HG02571 (cell line): ENCODE measurements around the gene BCAT1.
"Not testable (repeated sequence)": the region's sequence is repeated elsewhere in the genome, so short reads cannot be mapped to it uniquely, and the experiment has no call there.

ENCODE experiments used
- ATAC-seq: cut with Tn5 transposase; IDR thresholded peaks from one replicate; pipeline ENCODE4 v1.9.1; 2021; ENCODE audit warnings: mild to moderate bottlenecking, moderate library complexity; ENCODE audit not compliant: unreplicated experiment

BCAT1 gene

GRCh38 chr12:24901576-24902461 lies 47.1 kb downstream of the BCAT1 start:
- ATAC-seq = no peak

DNA sequence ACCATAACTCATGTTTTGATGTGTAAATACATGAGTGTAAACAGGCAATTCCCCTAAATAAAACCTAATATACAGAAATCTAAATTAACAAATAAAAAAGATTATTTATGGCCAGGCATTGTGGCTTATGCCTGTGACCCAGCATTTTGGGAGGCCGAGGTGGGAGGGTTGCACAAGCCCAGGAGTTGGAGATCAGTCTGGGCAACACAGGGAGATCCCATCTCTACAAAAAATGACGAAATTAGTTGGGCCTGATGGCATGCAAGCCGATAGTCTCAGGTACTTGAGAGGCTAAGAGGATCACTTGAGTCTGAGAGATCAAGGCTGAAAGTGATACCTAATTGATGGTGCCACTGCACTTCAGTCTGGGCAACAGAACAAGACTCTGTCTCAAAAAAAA lies 48.7 kb downstream of the BCAT1 start:
- ATAC-seq = no peak

DNA sequence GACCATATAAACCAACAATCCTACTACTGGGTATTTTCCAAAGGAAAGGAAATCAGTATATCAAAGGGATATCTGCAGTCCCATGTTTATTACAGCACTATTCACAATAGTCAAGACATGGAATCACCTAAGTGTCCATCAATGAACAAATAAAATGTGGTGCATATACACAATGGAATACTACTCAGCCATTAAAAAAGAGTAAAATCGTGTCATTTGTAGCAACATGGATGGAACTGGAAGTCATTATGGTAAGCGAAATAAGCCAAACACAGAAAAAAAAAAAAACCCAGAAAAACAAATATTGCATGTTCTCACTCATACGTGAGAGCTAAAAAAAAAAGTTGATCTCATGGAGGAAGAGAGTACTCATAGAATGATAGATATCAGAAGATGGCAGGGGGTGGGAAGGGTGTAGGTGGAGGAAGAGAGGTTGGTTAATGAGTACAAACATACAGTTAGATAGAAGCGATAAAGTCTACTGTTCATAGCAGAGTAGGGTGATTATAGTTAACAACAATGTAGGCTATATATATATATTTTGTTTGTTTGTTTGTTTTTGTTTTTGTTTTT lies 49.3 kb downstream of the BCAT1 start:
- no peak for ATAC-seq

GRCh38 chr12:24898606-24899005 lies 50.3 kb downstream of the BCAT1 start:
- no peak for ATAC-seq

DNA sequence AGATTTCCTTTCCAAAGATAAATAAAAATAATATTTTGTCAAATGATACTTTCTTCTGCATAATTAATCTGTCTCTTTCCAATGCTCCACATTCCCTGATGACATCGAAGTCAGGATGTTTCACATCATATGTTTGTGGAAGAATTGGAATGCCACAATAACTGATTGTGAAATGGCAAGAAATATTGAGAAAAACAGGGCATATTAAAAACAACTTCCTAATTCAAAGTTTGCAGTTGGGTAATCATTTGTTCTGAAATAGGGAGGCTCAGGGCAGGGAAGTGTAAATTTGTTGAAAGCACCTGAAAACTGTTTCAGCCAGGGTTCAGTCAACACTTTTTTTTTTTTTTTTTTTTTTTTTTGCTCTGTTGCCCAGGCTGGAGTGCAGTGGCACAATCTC lies 50.7 kb downstream of the BCAT1 start:
- no peak for ATAC-seq

- ATAC-seq = no peak
Observed at GRCh38 chr12:24896171-24896570, 52.7 kb downstream of the BCAT1 start.

- no peak for ATAC-seq
Observed at GRCh38 chr12:24895612-24896011, 53.3 kb downstream of the BCAT1 start.

GRCh38 chr12:24894879-24895278 lies 54.0 kb downstream of the BCAT1 start:
- no peak for ATAC-seq

DNA sequence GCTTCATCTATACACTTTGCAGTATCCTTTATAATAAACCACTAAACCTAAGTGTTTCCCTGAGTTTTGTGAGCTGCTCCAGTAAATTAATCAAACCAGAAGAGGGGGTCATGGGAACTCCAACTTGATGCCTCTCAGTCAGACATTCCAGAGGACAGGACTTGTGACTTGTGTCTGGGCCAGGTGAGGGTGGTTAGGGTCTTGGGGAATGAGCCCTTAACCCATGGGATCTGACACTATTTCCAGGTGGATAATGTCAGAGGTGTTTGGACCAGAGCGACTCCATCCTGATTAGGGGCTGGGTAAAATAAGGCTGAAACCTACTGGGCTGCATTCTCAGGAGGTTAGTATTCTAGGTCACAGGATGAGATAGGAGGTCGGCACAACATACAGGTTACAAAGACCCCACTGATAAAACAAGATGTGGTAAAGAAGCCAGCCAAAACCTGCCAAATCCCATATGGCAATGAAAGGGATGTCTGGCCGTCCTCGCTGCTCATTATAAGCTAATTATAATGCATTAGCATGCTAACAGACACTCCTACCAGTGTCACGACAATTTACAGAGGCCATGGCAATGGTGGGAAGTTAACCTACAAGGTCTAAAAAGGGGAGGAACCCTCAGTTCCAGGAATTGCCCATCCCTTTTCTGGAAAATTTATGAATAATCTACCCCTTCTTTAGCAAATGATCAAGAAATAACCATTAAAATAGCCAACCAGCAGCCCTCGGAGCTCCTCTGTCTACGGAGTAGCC lies 58.7 kb downstream of the BCAT1 start:
- ATAC-seq = no peak

DNA sequence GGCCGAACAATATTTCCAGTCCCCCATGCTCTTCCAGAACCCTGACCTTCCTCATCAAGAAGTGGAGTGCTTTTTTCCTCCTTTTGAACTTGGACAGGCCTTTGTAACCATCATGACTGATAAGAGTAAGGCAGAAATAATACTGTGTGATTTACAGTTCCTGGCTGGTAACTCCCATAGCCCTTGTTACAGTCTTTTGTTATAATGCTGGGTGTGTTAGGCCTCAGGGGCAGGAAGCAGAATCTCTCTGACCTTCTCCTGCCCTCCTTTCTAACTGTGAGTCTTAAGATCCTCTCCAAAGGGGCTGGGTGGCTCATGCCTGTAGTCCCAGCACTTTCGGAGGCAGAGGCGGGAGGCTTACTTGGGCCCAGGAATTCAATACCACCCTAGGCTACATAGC lies 59.5 kb downstream of the BCAT1 start:
- ATAC-seq = no peak

DNA sequence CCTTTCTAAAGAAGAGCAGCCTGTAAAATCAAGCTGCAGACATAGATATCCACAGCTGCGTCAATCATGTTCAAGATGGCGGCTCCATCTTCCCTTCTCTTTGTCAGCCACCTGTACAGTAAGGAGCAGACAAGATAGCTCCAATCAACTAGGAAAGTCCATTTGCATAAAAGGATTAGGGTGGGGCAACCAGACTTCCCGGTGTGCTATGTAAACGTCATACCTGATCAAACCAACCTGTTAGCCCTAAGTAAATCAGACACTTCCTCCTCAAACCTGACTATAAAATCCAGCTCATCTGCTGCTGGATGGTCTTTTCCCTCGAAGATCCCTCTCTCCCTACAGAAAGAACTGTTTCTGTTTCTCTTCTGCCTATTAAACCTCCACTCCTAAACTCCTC lies 60.1 kb downstream of the BCAT1 start:
- ATAC-seq = no peak

- ATAC-seq = no peak
Observed at GRCh38 chr12:24884911-24885310, 64.0 kb downstream of the BCAT1 start.

GRCh38 chr12:24881724-24882371 lies 67.1 kb downstream of the BCAT1 start:
- ATAC-seq = no peak

DNA sequence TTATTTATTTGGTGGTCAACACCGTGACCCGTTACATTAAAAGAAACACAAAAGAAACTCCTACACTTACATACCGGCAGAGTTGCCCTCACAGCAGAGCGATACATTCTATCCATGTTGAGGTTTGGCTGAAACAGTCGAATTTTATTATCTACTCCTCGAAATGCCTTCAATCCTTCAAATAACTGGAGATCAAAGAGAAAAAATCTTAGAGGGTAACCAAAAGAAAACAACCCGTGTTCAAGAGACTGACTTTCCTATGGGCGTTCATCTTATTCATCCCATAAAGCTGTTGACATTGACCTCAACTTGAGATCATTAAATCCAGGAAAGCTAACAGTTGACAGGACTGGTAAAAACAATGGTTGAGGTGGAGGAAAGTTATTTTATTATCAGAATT lies 67.7 kb downstream of the BCAT1 start:
- ATAC-seq = no peak

DNA sequence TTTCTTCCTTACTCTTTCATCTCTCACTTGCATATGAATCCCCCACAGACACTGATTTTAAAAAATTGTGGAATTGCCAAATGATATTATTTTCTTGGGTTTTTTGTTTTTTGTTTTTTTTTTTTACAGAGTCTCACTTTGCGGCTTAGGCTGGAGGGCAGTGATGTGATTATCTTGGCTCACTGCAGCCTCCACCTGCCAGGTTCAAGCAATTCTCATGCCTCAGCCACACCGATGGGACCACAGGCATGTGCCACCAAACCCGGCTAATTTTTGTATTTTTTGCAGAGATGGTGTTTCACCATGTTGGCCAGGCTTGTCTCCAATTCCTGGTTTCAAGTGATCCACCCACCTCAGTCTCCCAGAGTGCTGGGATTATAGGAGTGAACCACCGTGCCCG lies 68.2 kb downstream of the BCAT1 start:
- ATAC-seq = no peak

DNA sequence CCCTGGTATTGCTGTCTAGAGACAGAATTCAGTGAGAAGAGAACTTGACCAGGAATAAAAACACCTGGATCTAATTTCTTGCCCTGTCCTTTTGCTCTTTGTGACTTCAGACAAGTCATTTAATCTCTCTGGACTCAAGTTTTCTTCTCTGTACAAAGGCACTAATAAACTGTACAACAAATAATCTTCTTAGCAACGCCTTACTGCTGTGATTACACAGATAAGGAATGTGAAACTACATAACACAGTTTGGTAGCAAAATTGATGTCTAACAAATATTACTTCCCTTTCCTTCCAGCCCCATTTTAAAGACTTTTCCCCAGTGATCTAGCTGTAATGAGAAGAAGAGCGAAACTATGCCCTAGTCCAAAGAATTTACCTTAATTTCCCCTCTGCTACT lies 69.3 kb downstream of the BCAT1 start:
- no peak for ATAC-seq

- no peak for ATAC-seq
Observed at GRCh38 chr12:24875014-24875413, 73.9 kb downstream of the BCAT1 start.

DNA sequence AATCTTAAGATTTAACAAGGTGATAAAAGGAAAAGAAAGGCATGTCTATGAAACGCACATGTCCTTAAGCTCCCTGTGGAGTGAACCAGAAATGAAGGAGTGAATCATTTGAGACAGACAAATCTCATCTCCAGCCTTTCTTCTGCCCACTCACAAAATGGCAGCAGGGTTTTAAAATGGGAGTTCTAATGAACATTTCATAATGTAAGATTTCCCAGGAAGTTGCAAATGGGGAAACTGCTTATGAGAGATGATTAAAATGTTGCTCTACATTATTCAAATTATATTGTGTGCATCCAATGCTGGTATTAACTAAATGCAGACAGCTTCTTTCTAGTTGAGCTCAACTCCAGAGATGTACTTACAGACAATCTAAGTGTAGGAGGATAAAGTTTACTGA lies 76.7 kb downstream of the BCAT1 start:
- no peak for ATAC-seq

DNA sequence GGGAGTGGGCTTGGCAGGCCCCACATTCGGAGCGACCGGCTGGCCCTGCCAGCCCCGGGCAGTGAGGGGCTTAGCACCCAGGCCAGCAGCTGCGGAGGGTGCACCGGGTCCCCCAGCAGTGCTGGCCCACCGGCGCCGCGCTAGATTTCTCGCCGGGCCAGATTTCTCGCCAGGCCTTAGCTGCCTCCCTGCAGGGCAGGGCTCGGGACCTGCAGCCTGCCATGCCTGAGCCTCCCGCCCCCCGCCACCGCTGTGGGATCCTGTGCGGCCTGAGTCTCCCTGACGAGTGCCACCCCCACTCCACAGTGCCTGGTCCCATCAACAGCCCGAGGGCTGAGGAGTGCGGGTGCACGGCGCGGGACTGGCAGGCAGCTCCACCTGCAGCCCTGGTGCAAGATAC lies 82.8 kb downstream of the BCAT1 start:
- ATAC-seq = not testable (repeated sequence)

DNA sequence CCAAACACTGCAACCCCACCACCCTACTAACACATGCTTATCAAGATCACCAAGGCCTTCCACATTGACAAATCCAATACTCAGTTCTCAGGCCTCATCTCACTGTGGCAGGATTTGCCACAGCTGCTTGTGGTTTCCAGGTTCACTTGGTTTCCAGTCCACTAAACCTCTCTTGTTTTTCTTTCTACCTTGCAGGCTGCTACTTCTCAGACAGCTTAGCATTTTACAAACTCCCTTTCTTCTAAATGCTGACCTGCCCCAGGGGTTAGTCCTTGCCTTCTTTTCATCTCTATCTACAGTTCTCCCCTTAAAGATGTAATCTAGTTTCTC lies 84.1 kb downstream of the BCAT1 start:
- no peak for ATAC-seq

DNA sequence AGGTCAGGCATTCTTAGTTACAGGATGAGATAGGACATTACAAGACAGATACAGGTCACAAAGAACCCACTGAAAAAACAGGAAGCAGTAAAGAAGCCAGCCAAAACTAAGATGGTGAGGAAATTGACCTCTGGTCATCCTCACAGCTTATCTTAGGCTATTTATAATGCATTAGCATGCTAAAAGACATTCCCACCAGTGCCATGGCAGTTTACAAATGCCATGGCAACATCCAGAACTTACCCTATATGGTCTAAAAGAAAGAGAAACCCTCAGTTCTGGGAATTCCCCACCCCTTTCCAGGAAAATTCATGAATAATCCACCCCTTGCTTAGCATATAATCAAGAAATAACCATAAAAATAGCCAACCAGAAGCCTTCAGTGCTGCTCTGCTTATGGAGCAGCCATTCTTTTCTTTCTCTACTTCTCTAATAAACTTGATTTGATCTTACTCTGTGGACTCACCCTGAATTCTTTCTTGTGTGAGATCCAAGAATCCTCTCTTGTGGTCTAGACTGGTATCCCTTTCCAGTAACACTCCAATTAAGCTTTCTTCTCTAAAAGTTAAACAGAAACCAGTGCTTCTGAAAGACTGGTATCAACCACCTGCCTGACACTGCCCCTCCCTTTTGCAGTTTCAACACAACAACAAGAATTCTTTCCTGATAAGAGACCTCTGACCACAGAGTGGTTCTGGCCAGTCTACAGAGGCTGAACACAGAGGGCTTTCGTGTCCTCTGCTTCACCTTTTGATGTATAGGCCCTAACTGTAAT lies 86.9 kb downstream of the BCAT1 start:
- peak; percentile 81 for ATAC-seq
